Right atrium auricular region (tissue), 2 donors: ENCODE measurements around the gene MAGEA9B. TPM values are rescaled to one million over a fixed set of nuclear protein-coding genes. Genes with fewer than 3 reads are reported as not detected.
"Not testable (repeated sequence)": the region's sequence is repeated elsewhere in the genome, so short reads cannot be mapped to it uniquely, and the experiment has no call there.

Experiments
- DNase-seq: peaks from one replicate; pipeline ENCODE4 v3.0.0-alpha.2; 2019; ENCODE audit warnings: low spot score
- H3K27ac ChIP-seq, 2 donors: fragments of 200-600 bp; sonication (generic); 1 replicate in 1 of 2; 2 replicates in 1 of 2; pipeline ENCODE4 v1.5.1; 2016 to 2019
- H3K27me3 ChIP-seq, 2 donors: fragments of 200-600 bp; sonication (generic); one replicate each; pipeline versions ENCODE4 v1.5.1 to v1.6.0; 2017 to 2019
- H3K36me3 ChIP-seq: fragments of 200-600 bp; sonication (generic); one replicate; pipeline ENCODE4 v1.5.1; 2016
- H3K4me1 ChIP-seq, 2 donors: fragments of 200-600 bp; sonication (generic); one replicate each; pipeline versions ENCODE4 v1.5.1 to v1.6.0; 2017 to 2019
- H3K4me3 ChIP-seq, 2 donors: fragments of 200-600 bp; sonication (generic); 1 replicate in 1 of 2; 2 replicates in 1 of 2; pipeline ENCODE4 v1.5.1; 2017 to 2019; ENCODE audit warnings: mild to moderate bottlenecking in 1 of 2, moderate library complexity in 1 of 2
- H3K9me3 ChIP-seq, 2 donors: fragments of 200-600 bp; sonication (generic); one replicate each; pipeline ENCODE4 v1.5.1; 2019
- CTCF ChIP-seq, 2 donors: fragments of 200-600 bp; sonication (generic); IDR thresholded peaks; one replicate each; pipeline ENCODE4 v1.5.1; 2019; ENCODE audit warnings: antibody characterized with exemption in 2 of 2
- total RNA-seq, 2 donors: library from RNA; depleted of rRNA; stranded (reverse); fragments of >200 nt; gene quantifications; one replicate each; pipeline ENCODE4 v1.1.0, GENCODE V29; 2016

Gene MAGEA9B
- total RNA-seq, 2 donors from 2014 or later, result not detected

DNA sequence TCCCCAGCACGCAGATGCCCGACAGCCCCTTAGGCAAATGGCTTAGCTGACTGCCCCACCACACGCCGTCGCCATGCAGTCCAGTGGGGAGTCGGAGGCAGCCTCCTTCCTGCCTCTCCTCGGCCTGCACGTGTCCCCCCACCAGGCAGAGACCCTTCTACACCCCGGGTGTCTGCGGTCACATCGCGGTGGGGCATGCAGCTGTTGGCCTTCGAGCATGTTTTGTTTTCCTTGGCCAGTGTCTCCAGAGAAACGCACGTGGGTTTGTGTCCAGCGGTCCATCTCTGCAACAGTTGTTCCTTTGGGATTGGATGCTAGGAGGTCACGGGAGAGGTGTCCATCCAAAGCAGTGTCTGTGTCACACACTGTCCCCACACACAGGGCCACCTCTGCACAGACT lies 8.0 kb upstream of the MAGEA9B start, which contains the start of gene HSFX2:
Gene HSFX2, minus strand, starts transcription at position 101 of the 400 bp plus-strand sequence. CDS start 614 bp downstream, outside the sequence.
- H3K27ac ChIP-seq, result not testable (repeated sequence)

GRCh38 chrX:149590993-149591392 lies 3.7 kb upstream of the MAGEA9B start:
- H3K4me1 ChIP-seq, H3K27me3 ChIP-seq, DNase-seq, H3K9me3 ChIP-seq, H3K27ac ChIP-seq, H3K36me3 ChIP-seq, H3K4me3 ChIP-seq: not testable (repeated sequence)

More for the DNA sequence above, 8.0 kb upstream of the MAGEA9B start, which contains the start of gene HSFX2:
- DNase-seq, H3K27me3 ChIP-seq, H3K9me3 ChIP-seq, H3K36me3 ChIP-seq, H3K4me1 ChIP-seq, H3K4me3 ChIP-seq: not testable (repeated sequence)

GRCh38 chrX:149585631-149586030 lies 1.6 kb downstream of the MAGEA9B start:
- not testable (repeated sequence) for H3K27me3 ChIP-seq, DNase-seq, H3K9me3 ChIP-seq, H3K27ac ChIP-seq, H3K4me1 ChIP-seq, H3K4me3 ChIP-seq, H3K36me3 ChIP-seq

GRCh38 chrX:149573456-149573855 lies 13.8 kb downstream of the MAGEA9B start:
- H3K4me3 ChIP-seq, DNase-seq, H3K9me3 ChIP-seq, H3K36me3 ChIP-seq, H3K27me3 ChIP-seq, H3K4me1 ChIP-seq, H3K27ac ChIP-seq: not testable (repeated sequence)

- no peaks in the 10 kb centered on the region for H3K4me1 ChIP-seq
- H3K27me3 ChIP-seq, result no peaks in the 10 kb centered on the region
- H3K4me3 ChIP-seq, result no peak overlapping the region
- TF ChIP-seq CTCF (IDR thresholded peaks at IDR 0.05), result no peak
- no peak overlapping the region for H3K27ac ChIP-seq
- DNase-seq, result no peak
- H3K36me3 ChIP-seq, result no peaks in the 10 kb centered on the region
- H3K9me3 ChIP-seq, result no peaks in the 10 kb centered on the region
These were observed 14.5 kb downstream of the MAGEA9B start for GRCh38 chrX:149572743-149573142.

DNA sequence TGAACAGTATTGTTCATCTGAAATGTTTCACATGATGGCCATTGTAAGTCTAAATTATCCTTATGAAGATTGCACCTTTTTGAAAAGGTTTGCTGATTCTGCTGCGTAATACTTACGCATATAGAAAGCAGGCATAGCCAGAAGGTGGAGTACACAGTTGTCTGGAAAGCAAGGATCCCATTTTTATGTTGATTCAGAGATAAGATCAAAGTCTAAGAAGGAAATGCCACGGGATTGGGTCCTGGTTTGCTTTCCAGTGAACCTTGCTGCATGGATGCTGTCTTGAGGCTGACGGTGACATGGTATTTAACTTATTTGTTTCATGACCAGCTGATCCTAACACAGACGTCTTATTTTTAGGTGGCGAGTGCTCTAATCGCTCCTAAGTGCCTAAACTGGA lies 15.5 kb downstream of the MAGEA9B start:
- H3K27ac ChIP-seq, result no peak overlapping the region
- H3K36me3 ChIP-seq, result no peaks in the 10 kb centered on the region
- no peak for DNase-seq
- no peak overlapping the region for H3K4me3 ChIP-seq
- TF ChIP-seq CTCF (IDR thresholded peaks at IDR 0.05), result no peak
- H3K4me1 ChIP-seq, result no peaks in the 10 kb centered on the region
- no peaks in the 10 kb centered on the region for H3K9me3 ChIP-seq
- no peaks in the 10 kb centered on the region for H3K27me3 ChIP-seq

DNA sequence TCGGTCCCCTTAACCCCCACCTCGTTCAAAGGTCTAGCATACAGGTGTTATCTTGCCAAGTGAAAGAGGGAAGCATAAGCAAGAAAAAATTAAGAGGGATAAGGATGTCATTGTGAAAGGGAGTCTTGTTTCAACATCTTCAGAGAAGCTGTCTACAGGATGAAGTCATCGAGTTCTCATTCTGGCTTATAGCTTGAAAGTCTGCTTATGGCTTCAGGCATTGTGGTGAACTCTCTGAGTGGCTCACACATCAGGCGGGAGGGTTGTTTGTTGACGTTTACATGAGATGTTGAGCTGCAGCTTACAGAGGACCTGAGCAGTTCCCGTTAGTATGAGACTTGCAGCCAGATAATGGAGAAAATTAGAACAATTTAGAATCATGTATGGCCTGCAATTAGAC lies 16.6 kb downstream of the MAGEA9B start:
- H3K4me3 ChIP-seq, result no peak overlapping the region
- no peaks in the 10 kb centered on the region for H3K36me3 ChIP-seq
- no peaks in the 10 kb centered on the region for H3K27me3 ChIP-seq
- no peak for DNase-seq
- TF ChIP-seq CTCF (IDR thresholded peaks at IDR 0.05), result no peak
- H3K27ac ChIP-seq, result no peak overlapping the region
- no peaks in the 10 kb centered on the region for H3K9me3 ChIP-seq
- H3K4me1 ChIP-seq, result no peaks in the 10 kb centered on the region

DNA sequence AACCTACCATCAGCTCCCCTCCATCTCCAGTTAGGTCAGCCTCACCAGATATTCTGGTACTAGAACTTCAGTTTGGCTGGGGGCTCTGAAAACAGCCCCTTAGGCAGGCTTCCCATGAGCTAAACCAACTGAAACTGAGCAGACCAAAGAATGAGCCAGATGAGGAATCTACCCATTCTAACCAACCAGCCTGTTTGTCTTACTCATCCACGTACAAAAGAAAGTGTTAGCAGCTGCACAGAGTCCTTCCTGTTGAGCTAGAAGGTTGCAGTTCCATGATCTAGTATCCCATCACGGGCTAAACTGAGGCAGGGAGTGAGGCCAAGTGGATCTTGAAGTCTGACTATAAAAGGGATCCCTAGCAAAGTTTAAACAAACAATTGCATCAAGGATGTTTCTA lies 17.5 kb downstream of the MAGEA9B start:
- Histone ChIP-seq H3K4me3 (no peak overlapping the region), H3K27ac (no peak overlapping the region), H3K9me3 (no peaks in the 10 kb centered on the region), H3K36me3 (no peaks in the 10 kb centered on the region), H3K27me3 (no peaks in the 10 kb centered on the region), H3K4me1 (no peaks in the 10 kb centered on the region)
- no peak for TF ChIP-seq CTCF (IDR thresholded peaks at IDR 0.05)
- no peak for DNase-seq
